Stimulated activated CD4-positive, alpha-beta T cell treated with anti-CD3 and anti-CD28 coated beads, TNF-alpha, amount 100 ng/mL, for 4 hours (primary cell): ENCODE results near the gene FER.
"Not testable (repeated sequence)": the region's sequence is repeated elsewhere in the genome, so short reads cannot be mapped to it uniquely, and the experiment has no call there.

ENCODE experiments used
- DNase-seq, 3 experiments: peaks; one replicate each; pipeline ENCODE4 v3.0.0-alpha.2; 2020; ENCODE audit warnings: low read depth in 3 of 3

FER gene

GRCh38 chr5:108881133-108881532, 133.4 kb downstream of the FER start:
- no peak for DNase-seq

- DNase-seq, result no peak
Measured at GRCh38 chr5:108884736-108885135, 137.0 kb downstream of the FER start.

GRCh38 chr5:108898257-108898656, 150.6 kb downstream of the FER start:
- no peak for DNase-seq

DNA sequence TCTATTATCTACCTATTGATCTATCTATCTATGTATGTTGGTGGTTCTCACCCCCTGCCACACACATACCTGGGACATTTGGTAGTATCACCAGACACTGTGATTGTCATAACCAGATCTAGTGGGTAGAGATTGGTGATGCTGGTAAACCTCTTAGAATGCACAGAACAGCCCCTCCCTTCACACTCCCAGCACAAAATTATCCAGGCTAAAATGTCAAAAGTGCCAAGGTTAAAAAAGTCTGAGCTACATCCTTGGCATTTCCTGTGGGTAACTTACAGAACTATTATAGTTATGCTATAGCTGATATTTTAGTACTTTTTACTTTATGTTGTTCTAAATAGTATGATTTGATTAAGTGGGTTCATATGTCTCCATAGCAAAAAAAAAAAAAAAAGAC, 151.0 kb downstream of the FER start:
- DNase-seq, result no peak

DNA sequence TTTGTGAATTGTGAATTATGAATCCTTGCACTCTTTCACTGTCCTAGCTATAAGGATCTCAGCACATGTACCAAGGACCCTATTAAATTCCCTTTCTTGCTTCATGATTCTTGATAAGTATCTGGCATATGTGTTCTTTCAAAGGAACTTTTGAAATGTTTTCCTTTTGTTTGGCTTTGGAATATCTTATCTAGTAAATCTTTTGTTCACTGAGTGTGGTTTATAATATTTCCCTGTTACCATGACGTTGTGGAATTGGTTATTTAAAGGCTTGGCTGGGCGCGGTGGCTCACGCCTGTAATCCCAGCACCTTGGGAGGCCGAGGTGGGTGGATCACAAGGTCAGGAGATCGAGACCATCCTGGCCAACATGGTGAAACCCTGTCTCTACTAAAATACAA, 151.5 kb downstream of the FER start:
- not testable (repeated sequence) for DNase-seq

GRCh38 chr5:108900668-108901067, 153.0 kb downstream of the FER start:
- DNase-seq, result no peak

DNA sequence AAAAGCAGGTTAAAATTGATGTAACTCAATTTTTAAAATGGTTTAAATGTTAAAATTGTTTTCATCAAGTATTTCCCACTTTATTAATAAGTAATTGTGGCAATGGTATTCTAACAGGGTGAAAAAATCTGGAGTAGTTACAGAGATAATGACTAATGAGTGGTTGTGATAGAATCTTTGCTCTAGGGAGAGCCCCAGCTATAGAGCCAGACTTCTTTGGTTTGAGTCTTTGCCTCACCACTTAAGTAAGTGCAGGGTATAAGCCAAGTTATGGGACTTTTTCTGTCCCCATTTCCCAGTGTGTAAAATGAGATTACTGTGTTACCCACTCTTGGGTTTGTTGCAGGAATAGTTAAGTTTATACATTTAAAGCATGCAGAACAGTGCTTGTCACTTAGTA, 158.1 kb downstream of the FER start:
- no peak for DNase-seq

GRCh38 chr5:108910627-108911026, 162.9 kb downstream of the FER start:
- no peak for DNase-seq

- DNase-seq, result no peak
Measured at GRCh38 chr5:108911055-108911454, 163.4 kb downstream of the FER start.

- DNase-seq, result no peak
Measured at GRCh38 chr5:108917596-108917995, 169.9 kb downstream of the FER start.

DNA sequence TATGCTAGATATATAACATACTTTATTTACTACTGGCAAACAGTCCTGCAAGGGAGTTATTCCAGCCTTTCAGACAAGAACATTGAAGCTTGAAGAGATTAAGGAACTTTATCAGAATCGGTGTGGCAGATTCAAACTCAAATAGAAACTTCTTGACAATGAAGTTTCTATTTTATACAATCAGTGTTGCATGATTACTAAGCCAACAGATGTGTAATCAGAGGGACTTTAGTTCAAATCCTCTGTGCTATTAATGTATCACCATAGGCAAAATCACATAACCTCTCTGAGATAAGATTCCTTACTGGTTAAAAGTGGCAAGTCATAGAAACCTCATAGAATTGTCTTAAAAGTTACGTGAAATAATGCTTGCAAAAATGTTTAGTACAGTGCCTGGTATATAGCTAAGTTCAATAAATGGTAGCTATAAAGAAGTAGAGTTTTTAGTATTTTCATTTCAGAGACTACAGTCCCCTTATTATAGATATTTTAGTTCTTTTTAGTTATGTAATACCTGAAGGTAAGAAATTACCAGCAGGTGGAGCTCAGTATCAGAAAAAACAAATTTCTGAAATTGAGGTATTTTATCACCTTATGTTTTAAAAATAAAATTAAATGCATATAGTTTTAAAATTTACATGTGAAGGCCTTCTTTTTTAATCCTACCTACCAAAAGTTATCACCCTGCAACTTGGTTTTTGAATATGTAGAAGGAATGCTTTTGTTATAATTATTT, 172.1 kb downstream of the FER start:
- DNase-seq, result no peak

DNA sequence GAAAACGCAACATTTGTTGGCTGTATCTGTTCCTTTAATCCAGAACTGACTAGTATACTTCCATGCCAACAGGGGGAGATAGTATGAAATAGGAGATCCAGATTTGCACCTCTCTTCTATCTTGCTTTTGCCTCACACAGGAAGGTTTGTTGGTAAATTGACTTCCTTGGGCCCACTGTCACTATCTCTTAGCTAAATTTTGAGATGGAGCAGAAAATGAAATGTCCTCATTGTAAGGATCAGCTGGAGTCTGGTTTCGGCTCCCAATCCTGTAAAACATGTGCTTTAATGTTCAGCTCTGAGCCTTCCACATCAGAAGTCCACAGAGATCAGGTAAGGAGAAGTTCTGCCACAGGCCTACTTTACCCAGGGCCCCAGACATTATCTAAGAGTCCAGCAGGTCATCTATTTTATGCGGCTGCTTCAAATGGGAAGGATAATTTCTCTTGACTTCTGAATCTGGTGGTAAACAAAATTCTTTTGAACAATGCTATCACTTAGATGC, 176.8 kb downstream of the FER start:
- no peak for DNase-seq

GRCh38 chr5:108925073-108925472, 177.4 kb downstream of the FER start:
- DNase-seq, result no peak

DNA sequence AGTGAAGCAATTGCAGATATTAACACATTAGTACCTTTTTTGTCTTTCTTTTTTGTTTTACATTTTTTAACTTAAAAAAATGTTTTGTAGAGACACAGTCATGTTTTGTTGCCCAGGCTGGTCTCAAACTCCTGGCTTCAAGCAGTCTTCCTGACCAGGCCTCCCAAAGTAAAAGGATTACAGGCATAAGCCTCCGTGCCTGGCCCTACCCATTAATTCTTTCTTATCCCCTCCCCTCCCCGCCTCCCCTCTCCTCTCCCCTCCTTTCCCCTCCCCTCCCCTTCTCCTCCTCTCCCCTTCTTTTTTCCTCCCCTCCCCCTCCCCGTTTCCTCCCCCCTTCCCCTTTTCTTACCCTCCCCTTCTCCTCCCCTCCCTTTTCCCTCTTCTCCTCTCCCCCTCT, 182.4 kb downstream of the FER start:
- DNase-seq, result no peak

- no peak for DNase-seq
Measured at GRCh38 chr5:108935611-108936010, 187.9 kb downstream of the FER start.

DNA sequence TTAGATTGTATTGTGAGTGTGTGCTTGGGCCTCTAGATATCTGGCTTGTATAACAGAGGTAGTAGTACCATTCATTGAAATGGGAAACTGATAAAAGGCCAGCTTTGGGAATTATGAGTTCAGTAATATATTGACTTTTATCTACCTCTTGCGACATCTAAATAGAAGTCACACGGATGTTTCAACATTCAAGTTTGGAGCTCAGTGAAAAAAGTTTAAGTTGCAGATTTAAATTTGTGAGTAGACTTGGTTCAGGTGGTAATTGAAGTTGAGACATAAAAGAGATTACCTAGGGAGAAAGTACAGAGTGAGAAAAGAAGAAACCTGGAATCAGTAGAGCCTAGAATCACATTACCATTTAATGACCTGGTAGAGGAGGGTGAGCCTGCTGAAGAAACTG, 189.5 kb downstream of the FER start:
- no peak for DNase-seq

- DNase-seq, result no peak
Measured at GRCh38 chr5:108940506-108940905, 192.8 kb downstream of the FER start.

DNA sequence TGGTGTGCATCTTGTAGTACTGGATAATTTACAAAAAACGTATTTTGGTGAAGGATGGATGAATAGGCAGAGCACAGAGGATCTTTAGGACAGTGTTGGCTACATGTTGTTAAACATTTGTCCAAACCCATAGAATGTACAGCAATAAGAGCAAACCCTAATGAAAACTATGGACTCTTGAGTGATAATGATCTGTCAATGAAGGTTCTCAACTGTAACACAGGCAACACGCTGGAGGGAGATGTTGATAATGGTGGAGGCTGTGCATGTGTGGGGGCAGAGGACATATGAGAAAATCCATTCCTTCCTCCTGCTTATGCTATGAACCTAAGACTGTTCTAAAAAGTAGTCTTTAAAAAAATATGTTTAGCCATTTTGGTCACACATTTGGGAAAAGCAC, 194.0 kb downstream of the FER start:
- DNase-seq, result no peak

- no peak for DNase-seq
Measured at GRCh38 chr5:108942701-108943100, 195.0 kb downstream of the FER start.

- DNase-seq, result no peak
Measured at GRCh38 chr5:108945094-108945493, 197.4 kb downstream of the FER start.

DNA sequence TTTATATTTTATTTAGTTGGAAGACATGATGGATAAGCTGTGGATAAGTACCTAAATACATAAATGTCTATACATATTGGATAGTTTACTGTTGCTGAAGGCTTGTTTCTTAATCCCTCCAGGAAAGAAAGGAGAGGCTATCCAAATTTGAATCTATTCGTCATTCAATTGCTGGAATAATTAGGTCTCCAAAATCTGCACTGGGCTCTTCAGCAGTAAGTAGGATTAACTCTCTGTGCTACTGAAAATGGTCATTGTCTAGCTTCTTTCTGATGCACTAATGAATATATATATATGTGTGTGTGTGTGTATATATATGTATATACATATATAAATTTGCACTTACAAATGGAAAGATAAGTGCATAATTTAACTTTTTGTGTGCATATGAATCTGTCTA, 198.3 kb downstream of the FER start:
- DNase-seq, result no peak

GRCh38 chr5:108947164-108947563, 199.5 kb downstream of the FER start:
- DNase-seq, result no peak

DNA sequence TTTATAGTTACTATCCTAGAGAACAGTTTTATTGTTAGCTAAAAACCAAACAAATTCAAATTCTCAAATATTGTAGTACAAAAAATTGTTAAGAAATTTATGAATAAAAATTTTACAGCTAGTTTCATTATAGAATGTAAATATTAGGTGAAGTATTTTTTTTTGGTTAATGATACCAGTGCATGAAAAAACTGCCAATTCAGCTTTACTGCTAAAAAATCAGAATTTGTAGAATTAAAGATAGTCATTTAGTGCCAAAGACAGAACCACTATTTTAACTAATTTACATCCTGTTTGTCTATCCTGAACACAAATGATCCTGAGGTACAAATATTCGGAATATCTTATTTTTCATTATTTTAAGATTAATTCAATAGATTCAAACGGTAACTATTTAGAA, 202.6 kb downstream of the FER start:
- no peak for DNase-seq

DNA sequence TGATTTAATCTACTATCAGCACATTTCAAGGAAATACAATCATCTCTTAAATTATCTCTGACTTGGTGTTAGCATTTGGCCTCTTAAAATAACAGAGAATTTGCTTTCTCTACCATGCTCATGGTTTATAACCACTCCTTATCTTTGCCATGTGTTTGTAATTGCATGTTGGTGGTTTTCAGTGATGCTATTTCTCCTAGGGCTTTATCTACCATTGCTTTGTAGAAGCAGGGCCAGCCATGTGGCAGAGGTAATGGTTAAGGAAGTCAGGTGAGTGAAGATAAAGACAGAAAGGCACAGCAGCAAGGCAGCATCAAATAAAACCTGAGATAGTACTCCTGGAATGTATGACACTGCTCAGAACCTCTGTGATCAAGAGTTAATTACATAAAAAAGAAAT, 206.2 kb downstream of the FER start:
- DNase-seq, result no peak
